Astrocyte (in vitro differentiated cells and primary cell): ENCODE data around the gene PNKP. TPM values are rescaled to one million over a fixed set of nuclear protein-coding genes. Genes with fewer than 3 reads are reported as not detected.
A peak's percentile ranks its signal among the peaks of the same experiment; 100 is the strongest.

Experiments
- DNase-seq: peaks from one replicate; pipeline ENCODE4 v3.0.0-alpha.2; 2010; ENCODE audit warnings: low read depth
- FAIRE-seq: peaks from 2 replicates; lab custom pipeline; 2011; peaks lifted over from hg19 to GRCh38; lab: Jason Lieb, UNC
- H2AFZ ChIP-seq: 2 replicates; pipeline ENCODE4 v1.6.0; 2012; ENCODE audit warnings: low read depth, low read length, inconsistent platforms
- H3K27ac ChIP-seq: 2 replicates; pipeline ENCODE4 v1.5.1; 2011; ENCODE audit warnings: low read depth, low read length, inconsistent platforms
- H3K27me3 ChIP-seq: 2 replicates; pipeline ENCODE4 v1.6.0; 2011; ENCODE audit warnings: low read length, inconsistent platforms; ENCODE audit not compliant: insufficient read depth
- H3K36me3 ChIP-seq: 2 replicates; pipeline ENCODE4 v1.5.1; 2011; ENCODE audit warnings: low read length, inconsistent platforms; ENCODE audit not compliant: insufficient read depth
- H3K4me1 ChIP-seq: 2 replicates; pipeline ENCODE4 v1.5.1; 2011; ENCODE audit warnings: low read length, inconsistent platforms; ENCODE audit not compliant: insufficient read depth
- H3K4me2 ChIP-seq: 2 replicates; pipeline ENCODE4 v1.6.0; 2012; ENCODE audit warnings: low read length, inconsistent platforms
- H3K4me3 ChIP-seq: 2 replicates; pipeline ENCODE4 v1.5.1; 2011; ENCODE audit warnings: low read depth, mild to moderate bottlenecking, low read length, inconsistent platforms; ENCODE audit not compliant: insufficient read depth
- H3K79me2 ChIP-seq: 2 replicates; pipeline ENCODE4 v1.6.0; 2012; ENCODE audit warnings: mild to moderate bottlenecking, low read length, inconsistent platforms; ENCODE audit not compliant: insufficient read depth
- H3K9ac ChIP-seq: 2 replicates; pipeline ENCODE4 v1.6.0; 2012; ENCODE audit warnings: mild to moderate bottlenecking, low read length, inconsistent platforms
- H3K9me3 ChIP-seq: 2 replicates; pipeline ENCODE4 v1.5.1; 2012; ENCODE audit warnings: low read depth, mild to moderate bottlenecking, low read length, inconsistent platforms; ENCODE audit not compliant: insufficient read depth
- H4K20me1 ChIP-seq: 2 replicates; pipeline ENCODE4 v1.6.0; 2012; ENCODE audit warnings: low read length, inconsistent platforms; ENCODE audit not compliant: insufficient read depth
- H3K27ac Mint-ChIP-seq: one replicate; pipeline ENCODE4 v1.8.0; 2021; ENCODE audit warnings: mild to moderate bottlenecking, mixed read lengths; ENCODE audit not compliant: unreplicated experiment
- H3K27me3 Mint-ChIP-seq: one replicate; pipeline ENCODE4 v1.8.0; 2021; ENCODE audit warnings: low read depth, mixed read lengths; ENCODE audit not compliant: unreplicated experiment
- H3K36me3 Mint-ChIP-seq: one replicate; pipeline ENCODE4 v1.8.0; 2021; ENCODE audit warnings: low read depth, mixed read lengths; ENCODE audit not compliant: unreplicated experiment
- H3K4me1 Mint-ChIP-seq: one replicate; pipeline ENCODE4 v1.8.0; 2021; ENCODE audit warnings: low read depth, mixed read lengths; ENCODE audit not compliant: unreplicated experiment
- H3K4me3 Mint-ChIP-seq: one replicate; pipeline ENCODE4 v1.8.0; 2021; ENCODE audit warnings: mild to moderate bottlenecking, moderate library complexity, mixed read lengths; ENCODE audit not compliant: unreplicated experiment
- H3K9me3 Mint-ChIP-seq: one replicate; pipeline ENCODE4 v1.8.0; 2021; ENCODE audit warnings: mild to moderate bottlenecking, mixed read lengths; ENCODE audit not compliant: unreplicated experiment
- EZH2 ChIP-seq: IDR thresholded peaks from 2 replicates; pipeline ENCODE4 v1.6.1; 2012; ENCODE audit warnings: mild to moderate bottlenecking, low read length, inconsistent platforms; ENCODE audit not compliant: insufficient read depth
- total RNA-seq: library from RNA; stranded (reverse); gene quantifications from 2 replicates; pipeline ENCODE4 v1.2.1, GENCODE V29; 2021
- TF ChIP-seq, protein P1 (sequence below): IDR thresholded peaks from 2 replicates; pipeline ENCODE4 v1.5.1; 2011; ENCODE audit warnings: low read depth, mild to moderate bottlenecking, inconsistent platforms, low read length, moderate library complexity; ENCODE audit not compliant: insufficient read depth

Gene PNKP
- total RNA-seq, 1 donor from 2014 or later: 54.8 TPM

DNA sequence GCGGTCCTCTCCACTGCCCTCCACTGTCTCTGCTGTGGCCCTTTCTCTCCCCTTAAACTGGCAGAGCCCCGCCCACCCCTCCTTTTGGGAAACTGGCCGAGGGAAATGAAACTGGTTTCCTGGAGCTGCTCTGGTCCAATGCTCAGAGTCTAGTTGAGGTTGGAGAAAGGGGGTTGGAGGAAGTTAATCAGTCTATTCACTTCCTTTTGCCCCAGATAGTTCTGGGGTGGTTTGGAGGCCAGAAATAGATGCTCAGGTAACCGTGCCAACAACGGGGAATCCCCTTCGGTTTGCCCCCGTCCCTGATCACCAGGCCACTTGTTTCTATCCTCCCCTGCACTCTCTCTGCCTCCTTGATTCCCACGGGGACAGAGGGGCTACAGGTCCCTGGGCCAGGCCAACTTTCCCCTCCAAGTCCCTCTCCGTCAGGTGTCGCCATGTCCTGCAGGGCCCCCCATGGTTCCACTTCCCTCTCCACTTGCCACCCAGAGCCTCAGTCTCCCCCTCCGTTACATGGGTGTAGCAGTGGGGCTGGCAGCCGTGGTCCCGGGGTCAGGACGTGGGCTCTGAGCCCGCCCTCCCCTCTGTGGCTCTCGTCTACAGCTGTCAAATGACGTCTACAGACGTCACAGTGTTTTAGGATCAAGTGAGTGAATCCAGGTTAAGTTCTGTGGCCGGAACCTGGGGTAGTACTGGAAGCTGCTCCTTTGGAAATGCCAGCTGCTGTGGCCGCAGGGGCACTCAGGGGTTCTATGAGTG, 29.7 kb upstream of the PNKP start, which contains the start of gene IL4I1:
TSS of gene IL4I1 (minus strand) at position 25 of the 759 bp plus-strand sequence. CDS start 727 bp downstream, outside the sequence.
- peaks cover 2% of the 10 kb centered on the region for H3K4me1 Mint-ChIP-seq
- no peak within 1 kb of the TSS for H3K27ac ChIP-seq
- no peak for FAIRE-seq

DNA sequence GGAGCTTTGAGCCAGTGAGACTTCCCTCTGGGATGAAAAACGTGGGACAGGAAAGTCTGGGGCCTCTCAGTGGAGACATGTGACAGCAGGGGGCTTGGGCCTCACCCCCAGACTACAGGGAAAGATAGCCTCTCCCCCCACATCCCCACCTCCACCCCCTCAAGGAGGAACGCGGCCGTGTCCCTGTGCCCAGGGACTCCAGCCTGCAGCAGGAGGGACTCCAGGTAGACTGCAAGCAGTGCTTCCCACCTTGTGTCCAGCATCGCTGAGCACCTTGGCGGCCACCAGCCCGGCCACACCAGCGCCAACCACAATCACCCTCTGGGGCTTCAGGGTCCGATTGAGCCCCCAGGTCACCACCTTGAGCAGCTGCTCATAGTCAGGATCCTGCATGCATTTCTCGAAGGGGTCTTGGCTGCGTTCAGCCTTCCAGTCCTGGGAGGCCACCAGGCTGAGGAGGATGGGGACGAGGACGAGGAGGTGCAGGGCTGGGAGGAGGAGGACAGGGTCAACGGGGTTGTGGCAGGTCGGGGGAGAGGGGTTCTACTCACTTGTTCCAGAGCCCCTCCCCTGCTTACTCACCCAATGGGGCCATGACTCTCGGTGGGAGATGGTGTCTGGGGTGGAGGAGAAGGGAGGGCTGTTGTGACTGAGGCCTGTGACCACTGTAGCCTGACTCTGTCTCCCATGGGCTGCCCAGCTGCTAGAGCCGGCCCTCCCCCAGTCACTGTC, 28.4 kb upstream of the PNKP start:
- H3K9me3 Mint-ChIP-seq: no peaks in the 10 kb centered on the region
- no peaks in the 10 kb centered on the region for H3K79me2 ChIP-seq
- TF ChIP-seq EZH2: no peak
- TF ChIP-seq, protein P1, sequence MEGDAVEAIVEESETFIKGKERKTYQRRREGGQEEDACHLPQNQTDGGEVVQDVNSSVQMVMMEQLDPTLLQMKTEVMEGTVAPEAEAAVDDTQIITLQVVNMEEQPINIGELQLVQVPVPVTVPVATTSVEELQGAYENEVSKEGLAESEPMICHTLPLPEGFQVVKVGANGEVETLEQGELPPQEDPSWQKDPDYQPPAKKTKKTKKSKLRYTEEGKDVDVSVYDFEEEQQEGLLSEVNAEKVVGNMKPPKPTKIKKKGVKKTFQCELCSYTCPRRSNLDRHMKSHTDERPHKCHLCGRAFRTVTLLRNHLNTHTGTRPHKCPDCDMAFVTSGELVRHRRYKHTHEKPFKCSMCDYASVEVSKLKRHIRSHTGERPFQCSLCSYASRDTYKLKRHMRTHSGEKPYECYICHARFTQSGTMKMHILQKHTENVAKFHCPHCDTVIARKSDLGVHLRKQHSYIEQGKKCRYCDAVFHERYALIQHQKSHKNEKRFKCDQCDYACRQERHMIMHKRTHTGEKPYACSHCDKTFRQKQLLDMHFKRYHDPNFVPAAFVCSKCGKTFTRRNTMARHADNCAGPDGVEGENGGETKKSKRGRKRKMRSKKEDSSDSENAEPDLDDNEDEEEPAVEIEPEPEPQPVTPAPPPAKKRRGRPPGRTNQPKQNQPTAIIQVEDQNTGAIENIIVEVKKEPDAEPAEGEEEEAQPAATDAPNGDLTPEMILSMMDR: no peak
- H3K4me1 ChIP-seq: peaks cover 13% of the 10 kb centered on the region
- no peak overlapping the region for H3K9ac ChIP-seq
- H3K4me3 Mint-ChIP-seq: no peak overlapping the region
- H2AFZ ChIP-seq: no peak overlapping the region
- no peak overlapping the region for H3K4me2 ChIP-seq
- H3K4me1 Mint-ChIP-seq: peaks cover 2% of the 10 kb centered on the region
- no peak overlapping the region for H3K4me3 ChIP-seq
- H3K27me3 ChIP-seq: no peaks in the 10 kb centered on the region
- no peaks in the 10 kb centered on the region for H3K36me3 ChIP-seq
- H3K27ac Mint-ChIP-seq: no peak overlapping the region
- H3K9me3 ChIP-seq: no peaks in the 10 kb centered on the region
- DNase-seq: no peak
- H3K27me3 Mint-ChIP-seq: peaks cover 37% of the 10 kb centered on the region
- no peaks in the 10 kb centered on the region for H4K20me1 ChIP-seq
- H3K36me3 Mint-ChIP-seq: no peaks in the 10 kb centered on the region
- no peak for FAIRE-seq
- H3K27ac ChIP-seq: no peak overlapping the region

More for the DNA sequence above, 29.7 kb upstream of the PNKP start, which contains the start of gene IL4I1:
- TF ChIP-seq, protein P1: no peak
- no peak for TF ChIP-seq EZH2
- H3K9me3 ChIP-seq: no peaks in the 10 kb centered on the region
- Mint-ChIP-seq H3K27me3 (peaks cover 29% of the 10 kb centered on the region), H3K36me3 (no peaks in the 10 kb centered on the region), H3K9me3 (no peaks in the 10 kb centered on the region), H3K27ac (peak within 1 kb of the TSS; percentile 53), H3K4me3 (peak within 1 kb of the TSS; percentile 31)
- H3K4me2 ChIP-seq: peak within 1 kb of the TSS; percentile 63
- no peaks in the 10 kb centered on the region for H3K79me2 ChIP-seq
- no peak within 1 kb of the TSS for H2AFZ ChIP-seq
- H4K20me1 ChIP-seq: no peaks in the 10 kb centered on the region
- no peaks in the 10 kb centered on the region for H3K36me3 ChIP-seq
- H3K4me3 ChIP-seq: no peak within 1 kb of the TSS
- DNase-seq: peak; percentile 16
- peaks cover 13% of the 10 kb centered on the region for H3K4me1 ChIP-seq
- H3K9ac ChIP-seq: peak within 1 kb of the TSS; percentile 47
- no peaks in the 10 kb centered on the region for H3K27me3 ChIP-seq
